ENCODE results near the gene LGALS8. TPM values are rescaled to one million over a fixed set of nuclear protein-coding genes. Genes with fewer than 3 reads are reported as not detected.
A peak's percentile ranks its signal among the peaks of the same experiment; 100 is the strongest.

LGALS8 gene
- total RNA-seq, 1 donor from 2014 or later, result 27.4 TPM

- no peak for DNase-seq (ENCODE audit: low spot score, unreplicated experiment)
- Mint-ChIP-seq H3K4me1 (ENCODE audit: low read depth) (peaks cover 13% of the 10 kb centered on the region), H3K4me3 (ENCODE audit: low read depth) (no peak overlapping the region), H3K36me3 (ENCODE audit: insufficient read depth) (no peaks in the 10 kb centered on the region), H3K27ac (no peak overlapping the region), H3K27me3 (no peaks in the 10 kb centered on the region), H3K9me3 (ENCODE audit: low read depth) (no peaks in the 10 kb centered on the region)
- peak; percentile 70 for TF ChIP-seq CTCF (IDR thresholded peaks at IDR 0.05; ENCODE audit: unreplicated experiment)
These were observed 33.9 kb upstream of the LGALS8 start for GRCh38 chr1:236489710-236490377.

GRCh38 chr1:236491469-236492136, 32.2 kb upstream of the LGALS8 start:
- H3K27ac Mint-ChIP-seq, result peak overlapping the region; percentile 51

GRCh38 chr1:236492378-236492777, 31.4 kb upstream of the LGALS8 start:
- no peak for DNase-seq (ENCODE audit: low spot score, unreplicated experiment)
- Mint-ChIP-seq H3K9me3 (ENCODE audit: low read depth) (no peaks in the 10 kb centered on the region), H3K36me3 (ENCODE audit: insufficient read depth) (no peaks in the 10 kb centered on the region), H3K27me3 (no peaks in the 10 kb centered on the region), H3K4me1 (ENCODE audit: low read depth) (peaks cover 15% of the 10 kb centered on the region), H3K27ac (no peak overlapping the region), H3K4me3 (ENCODE audit: low read depth) (no peak overlapping the region)
- no peak for TF ChIP-seq CTCF (IDR thresholded peaks at IDR 0.05; ENCODE audit: unreplicated experiment)

More at GRCh38 chr1:236491469-236492136, 32.2 kb upstream of the LGALS8 start:
- DNase-seq (ENCODE audit: low spot score, unreplicated experiment), result no peak
- H3K4me3 Mint-ChIP-seq (ENCODE audit: low read depth), result no peak overlapping the region
- no peaks in the 10 kb centered on the region for H3K27me3 Mint-ChIP-seq
- TF ChIP-seq CTCF (IDR thresholded peaks at IDR 0.05; ENCODE audit: unreplicated experiment), result no peak
- H3K36me3 Mint-ChIP-seq (ENCODE audit: insufficient read depth), result no peaks in the 10 kb centered on the region
- H3K9me3 Mint-ChIP-seq (ENCODE audit: low read depth), result no peaks in the 10 kb centered on the region
- peaks cover 15% of the 10 kb centered on the region for H3K4me1 Mint-ChIP-seq (ENCODE audit: low read depth)

GRCh38 chr1:236494082-236494481, 29.7 kb upstream of the LGALS8 start:
- Mint-ChIP-seq H3K4me1 (ENCODE audit: low read depth) (peaks cover 15% of the 10 kb centered on the region), H3K9me3 (ENCODE audit: low read depth) (no peaks in the 10 kb centered on the region), H3K27ac (peak overlapping the region; percentile 5), H3K4me3 (ENCODE audit: low read depth) (no peak overlapping the region), H3K27me3 (no peaks in the 10 kb centered on the region), H3K36me3 (ENCODE audit: insufficient read depth) (no peaks in the 10 kb centered on the region)
- no peak for DNase-seq (ENCODE audit: low spot score, unreplicated experiment)
- no peak for TF ChIP-seq CTCF (IDR thresholded peaks at IDR 0.05; ENCODE audit: unreplicated experiment)

- H3K27me3 Mint-ChIP-seq, result no peaks in the 10 kb centered on the region
- H3K4me3 Mint-ChIP-seq (ENCODE audit: low read depth), result no peak overlapping the region
- H3K27ac Mint-ChIP-seq, result no peak overlapping the region
- no peak for TF ChIP-seq CTCF (IDR thresholded peaks at IDR 0.05; ENCODE audit: unreplicated experiment)
- no peaks in the 10 kb centered on the region for H3K36me3 Mint-ChIP-seq (ENCODE audit: insufficient read depth)
- H3K9me3 Mint-ChIP-seq (ENCODE audit: low read depth), result no peaks in the 10 kb centered on the region
- DNase-seq (ENCODE audit: low spot score, unreplicated experiment), result no peak
- peaks cover 15% of the 10 kb centered on the region for H3K4me1 Mint-ChIP-seq (ENCODE audit: low read depth)
These were observed 29.0 kb upstream of the LGALS8 start for GRCh38 chr1:236494586-236495466.

Measured in progenitor cell of endocrine pancreas (in vitro differentiated cells).